Measurements from ENCODE around the gene SLC16A13.

DNA sequence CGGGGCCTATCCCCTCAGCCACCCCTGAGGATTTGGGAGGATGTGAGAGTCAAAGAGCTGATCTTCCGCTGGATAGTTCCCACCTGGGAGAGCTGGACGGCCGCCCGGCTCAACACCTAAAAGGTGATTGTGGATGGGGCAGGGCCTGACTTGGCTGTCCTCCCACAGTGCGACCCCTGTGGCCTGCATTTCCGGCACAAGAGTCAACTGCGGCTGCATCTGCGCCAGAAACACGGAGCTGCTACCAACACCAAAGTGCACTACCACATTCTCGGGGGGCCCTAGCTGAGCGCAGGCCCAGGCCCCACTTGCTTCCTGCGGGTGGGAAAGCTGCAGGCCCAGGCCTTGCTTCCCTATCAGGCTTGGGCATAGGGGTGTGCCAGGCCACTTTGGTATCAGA, 8.5 kb upstream of the SLC16A13 start:
- no peak for TF ChIP-seq EZH2 (IDR thresholded peaks at IDR 0.05; ENCODE audit: borderline replicate concordance)
- TF ChIP-seq, protein P1, sequence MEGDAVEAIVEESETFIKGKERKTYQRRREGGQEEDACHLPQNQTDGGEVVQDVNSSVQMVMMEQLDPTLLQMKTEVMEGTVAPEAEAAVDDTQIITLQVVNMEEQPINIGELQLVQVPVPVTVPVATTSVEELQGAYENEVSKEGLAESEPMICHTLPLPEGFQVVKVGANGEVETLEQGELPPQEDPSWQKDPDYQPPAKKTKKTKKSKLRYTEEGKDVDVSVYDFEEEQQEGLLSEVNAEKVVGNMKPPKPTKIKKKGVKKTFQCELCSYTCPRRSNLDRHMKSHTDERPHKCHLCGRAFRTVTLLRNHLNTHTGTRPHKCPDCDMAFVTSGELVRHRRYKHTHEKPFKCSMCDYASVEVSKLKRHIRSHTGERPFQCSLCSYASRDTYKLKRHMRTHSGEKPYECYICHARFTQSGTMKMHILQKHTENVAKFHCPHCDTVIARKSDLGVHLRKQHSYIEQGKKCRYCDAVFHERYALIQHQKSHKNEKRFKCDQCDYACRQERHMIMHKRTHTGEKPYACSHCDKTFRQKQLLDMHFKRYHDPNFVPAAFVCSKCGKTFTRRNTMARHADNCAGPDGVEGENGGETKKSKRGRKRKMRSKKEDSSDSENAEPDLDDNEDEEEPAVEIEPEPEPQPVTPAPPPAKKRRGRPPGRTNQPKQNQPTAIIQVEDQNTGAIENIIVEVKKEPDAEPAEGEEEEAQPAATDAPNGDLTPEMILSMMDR (IDR thresholded peaks at IDR 0.05; ENCODE audit: poor library complexity) = no peak

Measured in hepatocyte (in vitro differentiated cells).